DND-41 (cell line): ENCODE measurements around the gene PATL1.

Experiments used
- ATAC-seq: fragments of 200-7000 bp; cut with Tn5 transposase; 3 replicates; pipeline ENCODE4 v1.9.1; 2021; ENCODE audit warnings: low read depth; ENCODE audit not compliant: insufficient read depth
- DNase-seq: peaks from one replicate; pipeline ENCODE4 v3.0.0-alpha.2; 2020
- H2AFZ ChIP-seq: 2 replicates; pipeline ENCODE4 v1.6.0; 2012; ENCODE audit warnings: low read depth, low read length
- H3K27ac ChIP-seq: 2 replicates; pipeline ENCODE4 v1.5.1; 2012; ENCODE audit warnings: low read length, inconsistent platforms
- H3K27me3 ChIP-seq: fragments of 200-600 bp; sonication (generic); 2 replicates; pipeline ENCODE4 v1.6.0; 2012; ENCODE audit warnings: low read length, mild to moderate bottlenecking, inconsistent platforms; ENCODE audit not compliant: insufficient read depth, poor library complexity
- H3K36me3 ChIP-seq: 2 replicates; pipeline ENCODE4 v1.5.1; 2012; ENCODE audit warnings: low read length, inconsistent platforms; ENCODE audit not compliant: insufficient read depth
- H3K4me1 ChIP-seq: 2 replicates; pipeline ENCODE4 v1.5.1; 2012; ENCODE audit warnings: mild to moderate bottlenecking, low read length; ENCODE audit not compliant: insufficient read depth
- H3K4me2 ChIP-seq: 2 replicates; pipeline ENCODE4 v1.6.0; 2012; ENCODE audit warnings: mild to moderate bottlenecking, moderate library complexity, low read length, inconsistent platforms; ENCODE audit not compliant: insufficient read depth
- H3K4me3 ChIP-seq, 2 experiments: fragments of 200-600 bp in 1 of 2; shearing (Covaris generic) in 1 of 2; 2 replicates each; pipeline ENCODE4 v1.5.1; 2012 to 2016; ENCODE audit warnings: inconsistent platforms in 2 of 2, low read length in 2 of 2, mild to moderate bottlenecking in 2 of 2, low read depth in 1 of 2, moderate library complexity in 1 of 2
- H3K79me2 ChIP-seq: 2 replicates; pipeline ENCODE4 v1.6.0; 2012; ENCODE audit warnings: low read length, inconsistent platforms; ENCODE audit not compliant: insufficient read depth
- H3K9ac ChIP-seq: 2 replicates; pipeline ENCODE4 v1.6.0; 2012; ENCODE audit warnings: low read depth, mild to moderate bottlenecking, inconsistent platforms, low read length, moderate library complexity
- H3K9me3 ChIP-seq: 2 replicates; pipeline ENCODE4 v1.5.1; 2012; ENCODE audit warnings: low read length, moderate library complexity, mild to moderate bottlenecking, inconsistent platforms; ENCODE audit not compliant: insufficient read depth, severe bottlenecking
- H4K20me1 ChIP-seq: 2 replicates; pipeline ENCODE4 v1.6.0; 2012; ENCODE audit warnings: low read length; ENCODE audit not compliant: insufficient read depth
- CTCF ChIP-seq: IDR thresholded peaks from 2 replicates; pipeline ENCODE4 v1.5.1; 2012; ENCODE audit warnings: borderline replicate concordance, low read length, moderate library complexity, mild to moderate bottlenecking; ENCODE audit not compliant: poor library complexity, severe bottlenecking; ENCODE audit errors: extremely low read depth
- EZH2 ChIP-seq: IDR thresholded peaks from 3 replicates; pipeline ENCODE4 v1.6.1; 2012; ENCODE audit warnings: borderline replicate concordance, low read depth, mild to moderate bottlenecking, moderate library complexity, low read length, inconsistent platforms; ENCODE audit not compliant: severe bottlenecking

Gene PATL1

GRCh38 chr11:59598961-59599360 is 69.9 kb downstream of the PATL1 start:
- no peak overlapping the region for H3K4me3 ChIP-seq
- H3K27ac ChIP-seq = no peak overlapping the region
- peaks cover 19% of the 10 kb centered on the region; the same call in 1 of the 2 replicates for H3K79me2 ChIP-seq
- no peak for ATAC-seq
- TF ChIP-seq EZH2 (no peak), CTCF (no peak)
- no peak overlapping the region for H2AFZ ChIP-seq
- DNase-seq = no peak
- H3K9me3 ChIP-seq = no peaks in the 10 kb centered on the region
- H3K4me1 ChIP-seq = no peaks in the 10 kb centered on the region
- H3K27me3 ChIP-seq = no peaks in the 10 kb centered on the region
- no peak overlapping the region for H3K9ac ChIP-seq
- peaks cover 12% of the 10 kb centered on the region; the same call in 1 of the 2 replicates for H4K20me1 ChIP-seq
- peaks cover 98% of the 10 kb centered on the region for H3K36me3 ChIP-seq
- H3K4me2 ChIP-seq = no peak overlapping the region
